IMR-90 (cell line): Measurements from ENCODE around the gene AFDN.

Experiments
- CEBPB ChIP-seq: IDR thresholded peaks from 2 replicates; pipeline ENCODE4 v1.6.1; 2012; ENCODE audit warnings: low read depth, low read length, improper control_type of control experiment
- CTCF ChIP-seq: conservative IDR thresholded peaks from 2 replicates; pipeline ENCODE4 v1.5.1; 2012; ENCODE audit warnings: mild to moderate bottlenecking, low read depth, low read length, improper control_type of control experiment
- NFE2L2 ChIP-seq: fragments of 150-350 bp; IDR thresholded peaks from 2 replicates; pipeline ENCODE4 v1.6.1; 2016; ENCODE audit warnings: low read depth, mild to moderate bottlenecking, low read length
- POLR2A ChIP-seq: IDR thresholded peaks from 2 replicates; pipeline ENCODE4 v1.6.1; 2012; ENCODE audit warnings: mild to moderate bottlenecking, low read depth, low read length
- RAD21 ChIP-seq: IDR thresholded peaks from 2 replicates; pipeline ENCODE4 v1.6.1; 2012; ENCODE audit warnings: low read length, improper control_type of control experiment

GRCh38 chr6:167920165-167920564 is 93.5 kb downstream of the AFDN start:
- TF ChIP-seq CTCF (no peak), CEBPB (no peak), NFE2L2 (no peak), POLR2A (no peak), RAD21 (no peak)
